HepG2 (cell line): ENCODE measurements around the gene ATP10A.

Experiments
- CHD2 ChIP-seq: IDR thresholded peaks from 2 replicates; pipeline ENCODE4 v1.6.1; 2011; ENCODE audit warnings: low read depth, low read length, improper control_type of control experiment
- CTCF ChIP-seq: sonication (generic); formaldehyde crosslinking; IDR thresholded peaks from 2 replicates; pipeline ENCODE4 v1.5.0; 2020; ENCODE audit warnings: mild to moderate bottlenecking, missing genetic modification reagents, moderate library complexity
- FLYWCH1 ChIP-seq: sonication (generic); formaldehyde crosslinking; IDR thresholded peaks from 2 replicates; pipeline ENCODE4 v1.8.1; 2023; ENCODE audit warnings: mild to moderate bottlenecking, missing genetic modification reagents
- MAX ChIP-seq: IDR thresholded peaks from 2 replicates; pipeline ENCODE4 v1.6.1; 2012; ENCODE audit warnings: inconsistent platforms
- MXD3 ChIP-seq: IDR thresholded peaks from 2 replicates; pipeline ENCODE4 v1.6.1; 2016; ENCODE audit warnings: mild to moderate bottlenecking, missing biosample characterization, missing genetic modification reagents
- NFE2L1 ChIP-seq: sonication (generic); formaldehyde crosslinking; IDR thresholded peaks from 2 replicates; pipeline ENCODE4 v1.4.0; 2020; ENCODE audit warnings: missing genetic modification reagents, mild to moderate bottlenecking, borderline replicate concordance
- NFKBIZ ChIP-seq: IDR thresholded peaks from 2 replicates; pipeline ENCODE4 v1.6.1; 2018; ENCODE audit warnings: missing genetic modification reagents, missing compliant biosample characterization
- POLR2A ChIP-seq, 2 experiments: IDR thresholded peaks; 2 replicates each; pipeline ENCODE4 v1.6.1; 2011; ENCODE audit warnings: low read depth in 2 of 2, low read length in 2 of 2, mild to moderate bottlenecking in 1 of 2, moderate library complexity in 1 of 2; ENCODE audit not compliant: insufficient read depth in 1 of 2
- SSRP1 ChIP-seq: IDR thresholded peaks from 2 replicates; pipeline ENCODE4 v1.6.1; 2016; ENCODE audit warnings: control low read depth
- ZNF780A ChIP-seq: sonication (generic); formaldehyde crosslinking; IDR thresholded peaks from 2 replicates; pipeline ENCODE4 v1.8.0; 2022; ENCODE audit warnings: mild to moderate bottlenecking, missing genetic modification reagents, moderate library complexity
- ZNF781 ChIP-seq: sonication (generic); formaldehyde crosslinking; IDR thresholded peaks from 2 replicates; pipeline ENCODE4 v1.5.1; 2020; ENCODE audit warnings: borderline replicate concordance, mild to moderate bottlenecking, missing genetic modification reagents; ENCODE audit errors: not compliant biosample characterization
- TF ChIP-seq, protein P1 (sequence below), 2 experiments: IDR thresholded peaks; 2 replicates each; pipeline ENCODE4 v1.6.1; 2011 to 2012; ENCODE audit warnings: low read length in 2 of 2, borderline replicate concordance in 1 of 2, low read depth in 1 of 2, mild to moderate bottlenecking in 1 of 2, moderate library complexity in 1 of 2
- TF ChIP-seq, protein P2 (sequence below): sonication (generic); formaldehyde crosslinking; IDR thresholded peaks from 2 replicates; pipeline ENCODE4 v1.5.0; 2020; ENCODE audit warnings: missing genetic modification reagents
- TF ChIP-seq, protein P3 (sequence below): sonication (generic); formaldehyde crosslinking; IDR thresholded peaks from 2 replicates; pipeline ENCODE4 v1.4.0; 2020; ENCODE audit warnings: missing genetic modification reagents

DNA sequence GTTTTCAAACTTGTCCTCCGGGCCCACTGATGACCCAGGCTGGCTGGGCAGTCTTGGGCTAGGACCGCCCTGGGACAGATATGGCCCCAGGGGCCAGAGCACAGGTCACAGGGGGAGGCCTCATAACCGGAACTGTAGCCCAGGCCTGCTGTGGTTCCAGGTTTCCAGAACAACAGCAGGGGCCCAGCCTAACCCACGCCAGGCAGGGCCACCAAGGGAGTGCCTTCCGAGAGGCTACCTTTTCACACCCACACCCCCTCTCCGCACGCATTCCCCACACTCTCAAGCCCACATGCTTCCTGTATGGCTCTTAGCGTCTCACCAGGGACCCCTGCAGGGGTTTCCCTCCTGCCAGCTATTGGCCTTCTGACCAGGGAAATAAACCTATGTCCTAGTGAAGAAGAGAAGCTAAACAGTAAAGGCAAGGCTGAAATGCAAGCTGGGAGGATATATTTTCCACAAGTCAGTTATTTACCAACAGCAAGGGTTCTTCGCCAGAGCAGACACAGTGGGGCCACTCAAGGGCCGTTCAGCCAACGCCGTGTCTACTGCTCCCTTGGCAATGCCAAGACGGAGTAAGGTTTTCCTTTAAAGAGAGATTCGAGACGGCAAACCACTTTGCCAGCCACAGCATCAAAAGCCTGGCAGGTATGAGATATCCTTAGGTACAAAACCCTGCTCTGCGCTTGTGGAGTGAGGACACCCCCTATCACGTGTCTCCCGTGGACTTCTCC is 135.1 kb downstream of the ATP10A start:
- TF ChIP-seq ZNF781 (CRISPR knock-in tag) (no peak), POLR2A (IDR thresholded peaks at IDR 0.05; ENCODE audit: insufficient read depth in 1 of 2, low read depth in 2 of 2, low read length in 2 of 2) (no peak), CTCF (CRISPR knock-in tag) (no peak), NFKBIZ (CRISPR knock-in tag) (no peak), MAX (no peak), SSRP1 (CRISPR knock-in tag) (no peak), ZNF780A (CRISPR knock-in tag) (no peak), MXD3 (no peak), NFE2L1 (no peak), FLYWCH1 (CRISPR knock-in tag) (no peak), CHD2 (no peak)
- TF ChIP-seq, protein P1, sequence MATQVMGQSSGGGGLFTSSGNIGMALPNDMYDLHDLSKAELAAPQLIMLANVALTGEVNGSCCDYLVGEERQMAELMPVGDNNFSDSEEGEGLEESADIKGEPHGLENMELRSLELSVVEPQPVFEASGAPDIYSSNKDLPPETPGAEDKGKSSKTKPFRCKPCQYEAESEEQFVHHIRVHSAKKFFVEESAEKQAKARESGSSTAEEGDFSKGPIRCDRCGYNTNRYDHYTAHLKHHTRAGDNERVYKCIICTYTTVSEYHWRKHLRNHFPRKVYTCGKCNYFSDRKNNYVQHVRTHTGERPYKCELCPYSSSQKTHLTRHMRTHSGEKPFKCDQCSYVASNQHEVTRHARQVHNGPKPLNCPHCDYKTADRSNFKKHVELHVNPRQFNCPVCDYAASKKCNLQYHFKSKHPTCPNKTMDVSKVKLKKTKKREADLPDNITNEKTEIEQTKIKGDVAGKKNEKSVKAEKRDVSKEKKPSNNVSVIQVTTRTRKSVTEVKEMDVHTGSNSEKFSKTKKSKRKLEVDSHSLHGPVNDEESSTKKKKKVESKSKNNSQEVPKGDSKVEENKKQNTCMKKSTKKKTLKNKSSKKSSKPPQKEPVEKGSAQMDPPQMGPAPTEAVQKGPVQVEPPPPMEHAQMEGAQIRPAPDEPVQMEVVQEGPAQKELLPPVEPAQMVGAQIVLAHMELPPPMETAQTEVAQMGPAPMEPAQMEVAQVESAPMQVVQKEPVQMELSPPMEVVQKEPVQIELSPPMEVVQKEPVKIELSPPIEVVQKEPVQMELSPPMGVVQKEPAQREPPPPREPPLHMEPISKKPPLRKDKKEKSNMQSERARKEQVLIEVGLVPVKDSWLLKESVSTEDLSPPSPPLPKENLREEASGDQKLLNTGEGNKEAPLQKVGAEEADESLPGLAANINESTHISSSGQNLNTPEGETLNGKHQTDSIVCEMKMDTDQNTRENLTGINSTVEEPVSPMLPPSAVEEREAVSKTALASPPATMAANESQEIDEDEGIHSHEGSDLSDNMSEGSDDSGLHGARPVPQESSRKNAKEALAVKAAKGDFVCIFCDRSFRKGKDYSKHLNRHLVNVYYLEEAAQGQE (IDR thresholded peaks at IDR 0.05; ENCODE audit: borderline replicate concordance in 1 of 2, low read depth in 1 of 2, low read length in 2 of 2) = no peak
- TF ChIP-seq, protein P2, sequence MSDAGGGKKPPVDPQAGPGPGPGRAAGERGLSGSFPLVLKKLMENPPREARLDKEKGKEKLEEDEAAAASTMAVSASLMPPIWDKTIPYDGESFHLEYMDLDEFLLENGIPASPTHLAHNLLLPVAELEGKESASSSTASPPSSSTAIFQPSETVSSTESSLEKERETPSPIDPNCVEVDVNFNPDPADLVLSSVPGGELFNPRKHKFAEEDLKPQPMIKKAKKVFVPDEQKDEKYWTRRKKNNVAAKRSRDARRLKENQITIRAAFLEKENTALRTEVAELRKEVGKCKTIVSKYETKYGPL (CRISPR knock-in tag) = no peak
- TF ChIP-seq, protein P3, sequence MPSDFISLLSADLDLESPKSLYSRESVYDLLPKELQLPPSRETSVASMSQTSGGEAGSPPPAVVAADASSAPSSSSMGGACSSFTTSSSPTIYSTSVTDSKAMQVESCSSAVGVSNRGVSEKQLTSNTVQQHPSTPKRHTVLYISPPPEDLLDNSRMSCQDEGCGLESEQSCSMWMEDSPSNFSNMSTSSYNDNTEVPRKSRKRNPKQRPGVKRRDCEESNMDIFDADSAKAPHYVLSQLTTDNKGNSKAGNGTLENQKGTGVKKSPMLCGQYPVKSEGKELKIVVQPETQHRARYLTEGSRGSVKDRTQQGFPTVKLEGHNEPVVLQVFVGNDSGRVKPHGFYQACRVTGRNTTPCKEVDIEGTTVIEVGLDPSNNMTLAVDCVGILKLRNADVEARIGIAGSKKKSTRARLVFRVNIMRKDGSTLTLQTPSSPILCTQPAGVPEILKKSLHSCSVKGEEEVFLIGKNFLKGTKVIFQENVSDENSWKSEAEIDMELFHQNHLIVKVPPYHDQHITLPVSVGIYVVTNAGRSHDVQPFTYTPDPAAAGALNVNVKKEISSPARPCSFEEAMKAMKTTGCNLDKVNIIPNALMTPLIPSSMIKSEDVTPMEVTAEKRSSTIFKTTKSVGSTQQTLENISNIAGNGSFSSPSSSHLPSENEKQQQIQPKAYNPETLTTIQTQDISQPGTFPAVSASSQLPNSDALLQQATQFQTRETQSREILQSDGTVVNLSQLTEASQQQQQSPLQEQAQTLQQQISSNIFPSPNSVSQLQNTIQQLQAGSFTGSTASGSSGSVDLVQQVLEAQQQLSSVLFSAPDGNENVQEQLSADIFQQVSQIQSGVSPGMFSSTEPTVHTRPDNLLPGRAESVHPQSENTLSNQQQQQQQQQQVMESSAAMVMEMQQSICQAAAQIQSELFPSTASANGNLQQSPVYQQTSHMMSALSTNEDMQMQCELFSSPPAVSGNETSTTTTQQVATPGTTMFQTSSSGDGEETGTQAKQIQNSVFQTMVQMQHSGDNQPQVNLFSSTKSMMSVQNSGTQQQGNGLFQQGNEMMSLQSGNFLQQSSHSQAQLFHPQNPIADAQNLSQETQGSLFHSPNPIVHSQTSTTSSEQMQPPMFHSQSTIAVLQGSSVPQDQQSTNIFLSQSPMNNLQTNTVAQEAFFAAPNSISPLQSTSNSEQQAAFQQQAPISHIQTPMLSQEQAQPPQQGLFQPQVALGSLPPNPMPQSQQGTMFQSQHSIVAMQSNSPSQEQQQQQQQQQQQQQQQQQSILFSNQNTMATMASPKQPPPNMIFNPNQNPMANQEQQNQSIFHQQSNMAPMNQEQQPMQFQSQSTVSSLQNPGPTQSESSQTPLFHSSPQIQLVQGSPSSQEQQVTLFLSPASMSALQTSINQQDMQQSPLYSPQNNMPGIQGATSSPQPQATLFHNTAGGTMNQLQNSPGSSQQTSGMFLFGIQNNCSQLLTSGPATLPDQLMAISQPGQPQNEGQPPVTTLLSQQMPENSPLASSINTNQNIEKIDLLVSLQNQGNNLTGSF (CRISPR knock-in tag) = no peak
